GM18517 (cell line): ENCODE data around the gene CSMD2.

Source experiments
- ATAC-seq: cut with Tn5 transposase; IDR thresholded peaks from one replicate; pipeline ENCODE4 v1.9.1; 2021; ENCODE audit warnings: mild to moderate bottlenecking, moderate library complexity; ENCODE audit not compliant: unreplicated experiment

The CSMD2 gene

DNA sequence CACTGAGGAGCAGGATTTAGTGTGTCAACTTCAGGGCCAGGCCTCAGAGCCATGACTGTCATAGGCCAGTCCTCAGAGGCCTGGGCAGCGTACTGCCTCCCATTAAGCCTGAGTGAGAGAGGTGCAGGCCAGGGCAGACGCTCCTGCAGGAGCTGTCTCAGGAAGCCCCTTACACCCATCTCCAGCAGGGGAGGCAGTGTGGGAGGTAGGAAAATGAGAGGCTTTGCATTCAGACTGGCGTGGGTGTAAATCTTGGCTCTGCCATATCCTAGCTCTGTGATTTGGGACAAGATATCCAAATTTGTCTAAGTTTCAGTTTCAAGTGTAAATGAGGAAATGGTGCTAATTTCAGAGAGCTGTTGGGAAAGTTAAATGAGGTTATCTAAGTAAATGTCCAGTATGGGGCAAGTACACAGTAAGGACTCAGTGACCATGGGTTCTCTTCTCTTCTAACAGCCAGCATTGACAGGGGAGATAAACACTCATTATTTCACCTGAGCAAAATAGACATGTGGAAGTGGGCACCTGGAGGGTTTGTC, 508.5 kb downstream of the CSMD2 start:
- ATAC-seq: no peak

GRCh38 chr1:33655496-33655895, 509.5 kb downstream of the CSMD2 start:
- ATAC-seq: no peak

- no peak for ATAC-seq
Observed at GRCh38 chr1:33654267-33654834, 510.7 kb downstream of the CSMD2 start.

DNA sequence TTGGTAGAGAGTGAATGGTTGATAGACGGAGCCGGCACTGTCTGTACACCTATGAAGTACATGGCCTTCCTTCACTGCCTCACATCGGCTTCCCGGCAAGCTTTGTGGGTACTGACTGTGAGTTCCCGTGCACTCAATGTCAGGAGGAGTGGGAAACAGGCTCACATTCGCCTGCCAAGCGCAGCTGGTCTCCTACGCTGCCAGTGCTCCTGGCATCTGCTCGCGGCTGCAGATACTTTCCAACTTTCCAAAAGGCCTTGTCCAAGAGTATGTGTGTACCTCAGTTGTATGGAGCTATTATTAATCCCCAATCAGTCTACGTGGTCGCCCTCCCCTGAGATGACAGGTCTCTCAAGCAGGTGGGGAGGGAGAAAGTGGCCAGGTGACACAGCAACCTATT, 511.8 kb downstream of the CSMD2 start:
- ATAC-seq: no peak

DNA sequence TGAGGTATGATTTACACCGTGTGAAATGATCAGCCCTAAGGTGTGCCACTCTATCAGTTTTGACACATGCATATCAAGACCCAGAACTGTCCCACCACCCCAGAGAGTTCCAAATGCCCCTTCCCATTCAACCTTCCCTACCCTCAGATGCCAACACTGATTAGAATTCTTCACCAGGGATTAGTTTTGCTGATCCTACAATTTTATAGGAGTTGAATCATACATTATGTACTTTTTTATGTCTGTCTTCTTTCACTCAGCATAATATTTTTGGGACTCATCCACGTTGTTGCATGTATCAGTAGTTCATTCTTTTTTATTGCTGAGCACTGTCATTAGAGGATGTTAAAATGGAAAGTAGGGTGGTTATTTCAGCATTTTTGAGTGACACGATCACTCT, 514.3 kb downstream of the CSMD2 start:
- ATAC-seq: no peak

- ATAC-seq: no peak
Observed at GRCh38 chr1:33649759-33650158, 515.3 kb downstream of the CSMD2 start.

- ATAC-seq: no peak
Observed at GRCh38 chr1:33643216-33643615, 521.8 kb downstream of the CSMD2 start.

GRCh38 chr1:33641104-33641830, 523.8 kb downstream of the CSMD2 start:
- no peak for ATAC-seq

- ATAC-seq: no peak
Observed at GRCh38 chr1:33640114-33640660, 524.8 kb downstream of the CSMD2 start.

GRCh38 chr1:33637846-33638440, 527.1 kb downstream of the CSMD2 start:
- ATAC-seq: no peak

- ATAC-seq: no peak
Observed at GRCh38 chr1:33636209-33636608, 528.8 kb downstream of the CSMD2 start.

- ATAC-seq: no peak
Observed at GRCh38 chr1:33635336-33636012, 529.6 kb downstream of the CSMD2 start.

DNA sequence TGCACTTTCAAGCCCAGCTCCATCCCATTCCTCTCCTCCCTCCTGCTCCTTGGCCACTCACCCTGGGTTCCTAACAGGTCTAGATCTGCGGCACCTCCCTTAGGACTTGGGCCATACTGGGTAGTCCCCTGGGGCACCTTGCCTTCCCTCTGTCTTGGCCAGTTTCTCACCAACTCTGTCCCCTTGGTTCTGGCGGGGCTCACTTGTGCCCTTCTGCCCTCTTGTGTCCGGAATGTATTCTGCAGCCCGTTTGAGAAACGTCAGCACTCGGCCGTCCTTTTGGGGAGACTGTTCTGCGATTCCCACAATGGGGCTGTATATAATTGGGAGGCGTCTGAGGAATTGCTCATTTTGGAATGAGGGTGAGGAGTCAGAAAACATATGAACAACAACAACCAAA, 530.2 kb downstream of the CSMD2 start:
- ATAC-seq: no peak

- no peak for ATAC-seq
Observed at GRCh38 chr1:33634143-33634542, 530.9 kb downstream of the CSMD2 start.

GRCh38 chr1:33633019-33633801, 531.8 kb downstream of the CSMD2 start:
- no peak for ATAC-seq

- ATAC-seq: no peak
Observed at GRCh38 chr1:33630686-33631085, 534.3 kb downstream of the CSMD2 start.

DNA sequence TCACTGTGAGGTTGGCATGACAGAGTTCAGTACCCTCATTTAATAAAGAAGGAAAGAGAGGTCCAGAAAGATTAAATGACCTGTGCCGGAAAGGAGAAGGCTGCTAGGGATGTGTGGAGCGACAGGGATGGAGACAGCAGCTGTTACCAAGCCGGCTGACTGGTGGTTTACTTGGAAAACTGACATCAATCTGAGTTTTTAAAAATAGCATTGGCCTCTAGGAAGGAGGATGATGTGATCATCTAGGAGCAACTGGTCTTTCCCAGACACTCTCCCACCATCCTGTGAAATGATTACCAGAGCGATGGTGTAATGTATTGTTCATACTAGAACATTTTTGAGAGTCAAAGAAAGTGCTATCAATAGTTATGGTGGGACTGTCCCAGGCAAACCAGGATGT, 538.2 kb downstream of the CSMD2 start:
- ATAC-seq: no peak

GRCh38 chr1:33624991-33625870, 539.8 kb downstream of the CSMD2 start:
- no peak for ATAC-seq

DNA sequence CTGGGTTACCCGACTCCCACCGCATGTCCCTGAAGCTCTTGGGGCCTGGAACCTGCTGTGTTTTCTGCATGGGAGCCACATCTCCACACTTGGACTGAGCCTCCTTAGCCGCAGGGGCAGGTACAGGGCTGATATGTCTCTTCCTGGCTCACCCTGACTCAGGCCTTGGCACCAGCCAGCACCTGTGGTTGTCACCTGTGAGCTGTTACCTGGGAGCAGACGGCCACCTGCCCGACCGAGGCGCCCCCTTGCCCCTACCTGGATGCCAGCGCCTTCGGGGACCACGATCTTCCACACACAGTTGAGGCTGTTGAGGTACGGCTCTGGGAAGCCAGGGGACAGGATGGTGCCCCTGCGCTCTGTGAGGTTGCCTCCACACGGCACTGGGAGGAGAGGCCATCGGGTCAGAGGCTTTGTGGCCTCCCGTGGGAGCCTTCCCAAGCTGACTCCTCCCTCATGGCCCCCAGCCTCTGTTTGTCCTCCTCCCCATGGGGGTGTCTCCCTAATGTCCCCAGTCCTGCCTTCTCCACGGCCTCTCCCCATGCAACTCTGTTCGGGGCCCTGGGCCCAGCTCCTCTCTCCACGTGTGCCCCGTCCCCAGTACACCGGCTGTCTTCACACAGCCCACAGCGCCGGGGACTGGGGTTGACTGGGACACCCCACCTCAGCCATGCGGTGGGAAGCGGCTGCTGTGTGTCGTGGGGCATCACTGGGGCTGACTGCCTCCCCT, 540.6 kb downstream of the CSMD2 start:
- ATAC-seq: no peak
